ENCODE results near the gene PPOX.

Gene PPOX

GRCh38 chr1:161159913-161160243 lies 6.3 kb upstream of the PPOX start:
- Mint-ChIP-seq H3K36me3 (peaks cover 56% of the 10 kb centered on the region), H3K4me3 (peak overlapping the region; percentile 89), H3K9me3 (no peaks in the 10 kb centered on the region), H3K4me1 (peaks cover 55% of the 10 kb centered on the region), H3K27ac (peak overlapping the region; percentile 82), H3K27me3 (no peaks in the 10 kb centered on the region)
- DNase-seq, result no peak
- CTCF ChIA-PET, result interaction anchor here (1.8 kb wide), 1 partner anchor 21 kb away, joined by 3 read pairs; no protein-coding TSS in a partner anchor

- CTCF ChIA-PET, result no interaction called here
- Mint-ChIP-seq H3K9me3 (no peaks in the 10 kb centered on the region), H3K4me3 (peak overlapping the region; percentile 89), H3K4me1 (peaks cover 54% of the 10 kb centered on the region), H3K27me3 (no peaks in the 10 kb centered on the region), H3K27ac (no peak overlapping the region), H3K36me3 (peaks cover 52% of the 10 kb centered on the region)
- DNase-seq, result no peak
Observed at GRCh38 chr1:161160671-161161145, 5.5 kb upstream of the PPOX start.

DNA sequence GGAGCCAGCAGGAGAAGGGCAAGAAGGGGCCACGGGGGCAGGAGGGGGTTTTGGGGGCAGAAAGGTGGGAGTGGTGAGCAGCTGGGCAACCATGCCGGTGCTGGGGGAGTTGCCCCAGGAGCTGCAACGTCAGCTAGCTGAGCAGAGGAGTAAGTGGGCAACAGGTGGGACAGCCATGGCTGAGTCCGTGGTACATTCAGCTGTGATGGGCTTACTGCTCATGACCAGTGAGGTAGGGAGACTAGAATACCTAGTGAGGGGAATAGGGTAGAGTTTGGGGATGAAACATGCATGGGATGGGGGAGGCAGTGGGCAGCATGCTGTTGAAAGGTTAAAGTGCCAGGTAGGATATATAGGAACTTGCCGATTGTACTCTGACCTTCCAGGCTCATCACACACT lies 4.6 kb upstream of the PPOX start:
- H3K4me1 Mint-ChIP-seq, result peaks cover 56% of the 10 kb centered on the region
- no peaks in the 10 kb centered on the region for H3K9me3 Mint-ChIP-seq
- no peaks in the 10 kb centered on the region for H3K27me3 Mint-ChIP-seq
- no peak for DNase-seq
- no peak overlapping the region for H3K27ac Mint-ChIP-seq
- CTCF ChIA-PET, result no interaction called here
- H3K4me3 Mint-ChIP-seq, result no peak overlapping the region
- peaks cover 50% of the 10 kb centered on the region for H3K36me3 Mint-ChIP-seq

GRCh38 chr1:161162052-161162451 lies 4.2 kb upstream of the PPOX start:
- no peaks in the 10 kb centered on the region for H3K27me3 Mint-ChIP-seq
- H3K27ac Mint-ChIP-seq, result no peak overlapping the region
- no peak overlapping the region for H3K4me3 Mint-ChIP-seq
- H3K4me1 Mint-ChIP-seq, result peaks cover 59% of the 10 kb centered on the region
- CTCF ChIA-PET, result no interaction called here
- H3K9me3 Mint-ChIP-seq, result no peaks in the 10 kb centered on the region
- H3K36me3 Mint-ChIP-seq, result peaks cover 48% of the 10 kb centered on the region
- DNase-seq, result no peak

DNA sequence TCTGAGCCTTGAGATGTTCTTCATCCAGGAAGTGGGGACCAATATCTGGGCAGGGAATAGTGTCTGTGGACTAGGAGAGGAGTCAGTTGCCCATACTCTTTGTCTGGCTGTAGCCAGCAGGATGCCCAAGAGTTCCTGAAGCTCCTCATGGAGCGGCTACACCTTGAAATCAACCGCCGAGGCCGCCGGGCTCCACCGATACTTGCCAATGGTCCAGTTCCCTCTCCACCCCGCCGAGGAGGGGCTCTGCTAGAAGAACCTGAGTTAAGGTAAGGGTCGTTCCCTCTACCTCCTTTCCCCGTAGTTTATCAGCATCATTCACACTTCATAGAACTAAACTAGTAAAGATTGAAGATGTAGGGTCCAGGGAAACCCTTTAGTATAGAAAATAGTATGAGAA lies 3.4 kb upstream of the PPOX start:
- Mint-ChIP-seq H3K36me3 (peaks cover 42% of the 10 kb centered on the region), H3K9me3 (no peaks in the 10 kb centered on the region), H3K27ac (no peak overlapping the region), H3K4me1 (peaks cover 60% of the 10 kb centered on the region), H3K4me3 (no peak overlapping the region), H3K27me3 (no peaks in the 10 kb centered on the region)
- CTCF ChIA-PET, result no interaction called here
- no peak for DNase-seq

DNA sequence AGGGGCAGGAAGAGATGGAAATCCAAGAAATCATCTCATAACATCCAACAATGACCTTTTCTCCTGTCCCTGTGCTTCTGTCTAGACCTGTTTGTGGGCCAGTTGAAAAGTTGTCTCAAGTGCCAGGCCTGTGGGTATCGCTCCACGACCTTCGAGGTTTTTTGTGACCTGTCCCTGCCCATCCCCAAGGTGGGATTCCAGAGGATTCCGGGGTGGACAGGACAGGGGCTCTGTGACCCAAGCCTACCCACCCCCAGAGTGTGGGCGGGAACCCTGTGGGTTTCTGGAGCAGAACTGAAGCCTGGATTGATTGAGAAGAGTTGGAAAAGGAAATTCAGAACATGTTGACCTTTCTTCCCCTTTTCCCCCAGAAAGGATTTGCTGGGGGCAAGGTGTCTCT lies 2.4 kb upstream of the PPOX start:
- DNase-seq, result no peak
- Mint-ChIP-seq H3K4me3 (no peak overlapping the region), H3K27me3 (no peaks in the 10 kb centered on the region), H3K4me1 (peaks cover 58% of the 10 kb centered on the region), H3K27ac (no peak overlapping the region), H3K9me3 (no peaks in the 10 kb centered on the region), H3K36me3 (peaks cover 35% of the 10 kb centered on the region)
- CTCF ChIA-PET, result interaction anchor here (3.6 kb wide), 1 partner anchor 219 kb away, joined by 28 read pairs; no protein-coding TSS in a partner anchor

DNA sequence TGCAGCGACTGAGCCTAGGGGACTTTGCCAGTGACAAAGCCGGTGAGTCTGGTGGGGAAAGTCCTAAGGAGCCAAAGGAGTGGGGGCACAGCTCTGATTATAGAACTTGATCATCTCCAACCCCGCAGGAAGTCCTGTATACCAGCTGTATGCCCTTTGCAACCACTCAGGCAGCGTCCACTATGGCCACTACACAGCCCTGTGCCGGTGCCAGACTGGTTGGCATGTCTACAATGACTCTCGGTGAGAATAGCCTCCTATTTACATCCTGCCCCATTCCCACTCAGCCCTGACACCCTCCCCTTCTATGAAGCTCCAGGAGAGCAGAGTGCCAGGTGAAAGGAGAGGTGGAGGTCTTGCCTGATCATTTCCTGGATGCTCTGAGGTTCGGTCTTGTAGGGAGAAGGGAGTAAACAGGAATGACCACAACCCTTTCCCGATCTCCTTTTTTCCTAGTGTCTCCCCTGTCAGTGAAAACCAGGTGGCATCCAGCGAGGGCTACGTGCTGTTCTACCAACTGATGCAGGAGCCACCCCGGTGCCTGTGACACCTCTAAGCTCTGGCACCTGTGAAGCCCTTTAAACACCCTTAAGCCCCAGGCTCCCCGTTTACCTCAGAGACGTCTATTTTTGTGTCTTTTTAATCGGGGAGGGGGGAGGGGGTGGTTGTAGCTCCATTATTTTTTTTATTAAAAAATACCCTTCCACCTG lies 1.2 kb upstream of the PPOX start:
- H3K27me3 Mint-ChIP-seq, result no peaks in the 10 kb centered on the region
- peak overlapping the region; percentile 97 for H3K27ac Mint-ChIP-seq
- peaks cover 53% of the 10 kb centered on the region for H3K4me1 Mint-ChIP-seq
- H3K4me3 Mint-ChIP-seq, result peak overlapping the region; percentile 43
- peaks cover 34% of the 10 kb centered on the region for H3K36me3 Mint-ChIP-seq
- CTCF ChIA-PET, result interaction anchor here (1.0 to 4.2 kb wide), 20 partner anchors 9 to 218 kb away, joined by 3 to 28 read pairs (median 6); partner anchors contain the start of genes CFAP126, NDUFS2, SDHC and TOMM40L
- DNase-seq, result no peak
- H3K9me3 Mint-ChIP-seq, result no peaks in the 10 kb centered on the region

- H3K4me3 Mint-ChIP-seq, result peak overlapping the region; percentile 74
- H3K4me1 Mint-ChIP-seq, result peaks cover 41% of the 10 kb centered on the region
- H3K36me3 Mint-ChIP-seq, result peaks cover 36% of the 10 kb centered on the region
Observed at GRCh38 chr1:161166669-161167548, 683 bp downstream of the PPOX start.

GRCh38 chr1:161168906-161169305 lies 2.7 kb downstream of the PPOX start:
- Mint-ChIP-seq H3K4me1 (peaks cover 37% of the 10 kb centered on the region), H3K36me3 (peaks cover 39% of the 10 kb centered on the region), H3K4me3 (peak overlapping the region; percentile 41), H3K27ac (no peak overlapping the region), H3K27me3 (no peaks in the 10 kb centered on the region), H3K9me3 (no peaks in the 10 kb centered on the region)
- CTCF ChIA-PET, result interaction anchor here (0.7 to 1.0 kb wide), 3 partner anchors 57 to 216 kb away, joined by 3 read pairs; partner anchors contain the start of gene TOMM40L
- DNase-seq, result no peak

More at GRCh38 chr1:161166669-161167548, 683 bp downstream of the PPOX start:
- CTCF ChIA-PET, result interaction anchor here (0.7 to 4.2 kb wide), 16 partner anchors 8 to 216 kb away, joined by 3 to 28 read pairs (median 6); partner anchors contain the start of gene TOMM40L
- Mint-ChIP-seq H3K9me3 (no peaks in the 10 kb centered on the region), H3K27me3 (no peaks in the 10 kb centered on the region), H3K27ac (peak overlapping the region; percentile 97)
- peak; percentile 41 for DNase-seq

DNA sequence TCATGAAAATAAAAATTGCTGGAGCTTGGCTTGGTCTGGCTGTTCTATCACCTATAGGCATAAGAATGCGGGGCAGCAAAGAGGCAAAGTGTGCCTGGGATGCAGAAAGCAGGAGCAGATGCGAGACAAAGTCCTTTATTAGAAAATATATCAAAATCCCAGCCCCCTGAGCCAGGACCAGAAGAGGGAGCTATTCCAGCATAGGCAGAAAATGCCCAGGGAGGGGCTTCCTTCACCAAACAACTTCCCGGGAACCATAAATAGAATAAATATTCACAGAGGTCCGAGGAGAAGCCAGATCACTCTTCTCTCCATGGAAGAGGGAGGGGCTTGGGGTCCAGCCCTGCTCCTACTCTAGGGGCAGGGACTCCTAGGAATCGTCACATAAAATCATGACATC lies 5.0 kb downstream of the PPOX start:
- H3K36me3 Mint-ChIP-seq, result peaks cover 56% of the 10 kb centered on the region
- DNase-seq, result no peak
- no peaks in the 10 kb centered on the region for H3K9me3 Mint-ChIP-seq
- CTCF ChIA-PET, result interaction anchor here (1.2 to 1.7 kb wide), 3 partner anchors 11 to 210 kb away, joined by 3 to 6 read pairs (median 4); no protein-coding TSS in a partner anchor
- peaks cover 41% of the 10 kb centered on the region for H3K4me1 Mint-ChIP-seq
- no peak overlapping the region for H3K4me3 Mint-ChIP-seq
- no peak overlapping the region for H3K27ac Mint-ChIP-seq
- H3K27me3 Mint-ChIP-seq, result no peaks in the 10 kb centered on the region

DNA sequence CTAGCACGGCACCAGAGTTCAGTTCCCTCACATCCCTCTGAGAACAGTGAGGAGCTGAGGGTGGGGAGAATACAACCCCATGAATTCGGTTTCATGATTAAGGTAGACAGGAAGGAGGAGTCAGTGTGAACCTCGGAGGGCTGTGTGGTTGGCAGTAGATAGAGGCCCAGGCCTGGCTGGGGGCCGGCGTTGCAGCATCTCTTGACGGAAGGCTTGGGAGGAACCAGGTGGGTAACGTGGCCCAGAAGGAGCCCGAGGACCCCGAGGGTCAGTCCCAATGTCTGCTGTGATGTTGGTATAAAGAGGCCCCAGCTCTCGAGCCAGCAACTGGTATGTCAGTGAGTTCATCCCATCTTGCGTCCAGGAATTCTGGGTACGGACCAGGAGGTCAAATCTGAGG lies 5.5 kb downstream of the PPOX start:
- Mint-ChIP-seq H3K36me3 (peaks cover 61% of the 10 kb centered on the region), H3K27ac (no peak overlapping the region), H3K27me3 (no peaks in the 10 kb centered on the region), H3K9me3 (no peaks in the 10 kb centered on the region), H3K4me1 (peaks cover 46% of the 10 kb centered on the region), H3K4me3 (no peak overlapping the region)
- no peak for DNase-seq
- CTCF ChIA-PET, result interaction anchor here (1.3 to 1.7 kb wide), 2 partner anchors 10 to 210 kb away, joined by 4 to 6 read pairs; no protein-coding TSS in a partner anchor

DNA sequence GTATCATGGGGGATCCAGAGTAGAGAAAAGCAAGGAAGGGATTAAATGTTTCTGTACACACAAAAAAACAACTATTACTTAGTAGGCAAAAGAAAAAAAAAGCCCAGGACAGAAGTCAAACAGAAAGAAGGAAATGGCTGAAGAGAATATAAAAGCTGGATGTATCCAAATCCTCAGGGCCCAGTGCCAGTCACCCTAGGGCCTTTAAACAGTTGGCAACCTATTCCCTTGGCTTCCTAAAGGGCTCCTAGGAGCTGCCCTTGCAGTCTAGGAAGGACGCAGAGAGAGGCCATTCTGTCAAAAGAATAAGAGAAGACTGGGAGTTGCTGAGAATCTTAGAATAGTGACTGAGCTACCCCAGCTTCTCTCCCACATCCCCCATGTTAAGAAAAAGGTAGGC lies 6.1 kb downstream of the PPOX start:
- Mint-ChIP-seq H3K4me1 (peaks cover 47% of the 10 kb centered on the region), H3K9me3 (no peaks in the 10 kb centered on the region), H3K4me3 (no peak overlapping the region), H3K36me3 (peaks cover 59% of the 10 kb centered on the region), H3K27me3 (no peaks in the 10 kb centered on the region), H3K27ac (peak overlapping the region; percentile 9)
- CTCF ChIA-PET, result no interaction called here
- DNase-seq, result no peak

DNA sequence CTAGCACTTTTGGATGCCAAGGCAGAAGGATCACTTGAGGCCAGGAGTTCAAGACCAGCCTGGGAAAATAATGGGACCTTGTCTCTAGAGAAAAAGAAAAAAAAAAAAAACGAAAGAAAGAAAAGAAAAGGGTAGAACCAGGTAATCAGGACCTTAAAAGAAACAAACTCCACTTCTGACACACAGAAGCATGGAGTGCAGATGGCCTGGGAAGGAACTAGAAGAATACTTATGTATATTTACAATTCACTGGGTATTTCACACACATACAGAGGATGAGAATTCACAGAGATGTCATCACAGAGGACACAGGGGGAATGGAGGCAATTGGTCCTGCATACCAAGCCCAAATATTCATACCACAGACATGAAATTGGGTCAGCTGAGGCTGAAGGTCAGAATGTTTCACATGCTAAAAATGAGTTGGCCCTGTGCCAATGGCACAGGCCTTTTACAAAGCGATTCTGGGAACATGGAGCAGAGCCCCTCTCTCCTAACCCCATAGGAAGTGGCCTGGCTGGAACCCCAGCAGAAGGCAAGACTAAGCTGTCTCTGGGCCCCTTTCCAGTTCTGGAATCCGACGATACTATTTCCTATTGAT lies 6.7 kb downstream of the PPOX start:
- CTCF ChIA-PET, result interaction anchor here (0.8 kb wide), 1 partner anchor 9 kb away, joined by 3 read pairs; no protein-coding TSS in a partner anchor
- H3K4me1 Mint-ChIP-seq, result peaks cover 48% of the 10 kb centered on the region
- no peak for DNase-seq

GRCh38 chr1:161173711-161174110 lies 7.5 kb downstream of the PPOX start:
- no peak for DNase-seq
- CTCF ChIA-PET, result interaction anchor here (0.8 kb wide), 1 partner anchor 8 kb away, joined by 3 read pairs; no protein-coding TSS in a partner anchor
- Mint-ChIP-seq H3K9me3 (no peaks in the 10 kb centered on the region), H3K4me3 (no peak overlapping the region), H3K4me1 (peaks cover 46% of the 10 kb centered on the region), H3K36me3 (peaks cover 57% of the 10 kb centered on the region), H3K27ac (no peak overlapping the region), H3K27me3 (no peaks in the 10 kb centered on the region)

More for the DNA sequence above, 6.7 kb downstream of the PPOX start:
- peak overlapping the region; percentile 9 for H3K27ac Mint-ChIP-seq
- H3K36me3 Mint-ChIP-seq, result peaks cover 59% of the 10 kb centered on the region
- no peaks in the 10 kb centered on the region for H3K27me3 Mint-ChIP-seq
- H3K4me3 Mint-ChIP-seq, result no peak overlapping the region
- H3K9me3 Mint-ChIP-seq, result no peaks in the 10 kb centered on the region

All from activated naive CD4-positive, alpha-beta T cell treated with anti-CD3 and anti-CD28 coated beads, Interleukin-2, amount 10 ng/mL, durations not matched to agents 7 days and 5 days (primary cell).